ENCODE results near the gene MYF6.

The MYF6 gene

DNA sequence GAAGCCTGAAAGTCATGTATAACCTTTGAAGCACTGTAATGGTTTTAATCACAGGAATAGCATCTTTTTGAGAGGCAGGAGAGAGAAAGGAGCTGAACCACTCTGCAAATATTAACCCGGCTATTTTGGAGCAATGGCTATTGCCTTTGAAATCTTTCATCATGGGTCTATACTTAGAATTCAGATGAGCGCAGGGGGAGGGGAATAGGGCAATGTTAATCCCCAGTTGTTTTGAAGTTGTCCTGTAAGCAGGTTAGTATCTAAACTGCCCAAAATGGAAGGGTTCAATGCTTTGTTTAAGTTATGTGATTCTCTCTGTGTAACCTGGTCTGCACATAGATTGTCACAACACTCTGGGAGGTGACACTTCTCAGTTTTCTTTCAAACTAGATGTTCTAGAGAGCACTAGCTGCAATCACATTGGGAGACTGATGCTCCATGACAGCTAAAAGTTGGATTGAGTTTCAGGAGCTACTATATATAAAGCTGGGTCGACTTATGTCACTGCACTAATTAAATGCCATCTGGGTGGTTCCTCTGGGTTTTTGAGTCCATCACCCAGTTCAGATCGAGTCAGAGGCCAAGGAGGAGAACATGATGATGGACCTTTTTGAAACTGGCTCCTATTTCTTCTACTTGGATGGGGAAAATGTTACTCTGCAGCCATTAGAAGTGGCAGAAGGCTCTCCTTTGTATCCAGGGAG is at the start of gene MYF6:
TSS of gene MYF6 (plus strand) at position 509 of the 704 bp plus-strand sequence. CDS start at position 595, 86 bp downstream.
- DNase-seq (ENCODE audit: low read depth): no peak

- DNase-seq (ENCODE audit: low read depth): no peak
These were observed 47.8 kb upstream of the MYF6 start for GRCh38 chr12:80659512-80660063.

GRCh38 chr12:80662586-80662985 is 44.8 kb upstream of the MYF6 start:
- DNase-seq (ENCODE audit: low read depth): no peak

DNA sequence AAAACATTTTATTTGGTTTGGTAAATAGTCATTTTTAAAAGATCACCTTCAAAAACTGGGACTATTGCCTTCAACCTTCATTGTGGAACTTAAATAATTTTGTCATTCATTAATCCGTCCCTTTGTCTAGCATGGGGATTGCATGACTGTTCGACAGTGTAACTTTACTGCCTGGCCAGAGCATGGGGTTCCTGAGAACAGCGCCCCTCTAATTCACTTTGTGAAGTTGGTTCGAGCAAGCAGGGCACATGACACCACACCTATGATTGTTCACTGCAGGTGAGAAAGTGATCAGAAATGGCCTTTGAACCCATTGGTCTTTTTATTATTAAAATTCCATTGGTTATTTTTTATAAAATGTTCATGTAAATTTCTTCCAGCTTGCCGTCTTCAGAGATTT is 37.2 kb upstream of the MYF6 start:
- DNase-seq (ENCODE audit: low read depth): no peak

DNA sequence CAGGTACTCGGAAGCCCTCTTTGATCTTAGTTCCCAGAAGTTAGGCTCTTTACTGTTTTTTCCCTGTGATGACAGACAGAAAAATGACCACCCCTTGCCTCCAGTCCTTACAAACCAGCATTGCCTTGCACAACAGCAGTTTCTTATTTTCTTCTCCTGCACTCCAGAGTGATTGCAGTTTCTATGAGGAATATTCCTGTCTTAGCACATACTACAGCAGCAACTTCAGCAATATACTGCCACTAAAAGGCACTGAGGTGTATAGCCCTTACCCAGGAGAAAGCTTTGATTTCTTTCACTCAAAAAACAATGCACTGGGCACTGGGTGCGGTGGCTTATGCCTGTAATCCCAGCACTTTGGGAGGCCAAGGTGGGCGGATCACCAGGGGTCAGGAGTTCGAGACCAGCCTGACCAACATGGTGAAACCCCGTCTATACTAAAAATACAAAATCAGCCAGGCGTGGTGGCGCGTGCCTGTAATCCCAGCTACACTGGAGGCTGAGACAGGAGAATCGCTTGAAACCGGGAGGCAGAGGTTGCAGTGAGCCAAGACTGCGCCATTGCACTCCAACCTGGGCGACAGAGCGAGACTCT is 31.3 kb upstream of the MYF6 start:
- peak; percentile 3 for DNase-seq (ENCODE audit: low read depth)

GRCh38 chr12:80676856-80677255 is 30.6 kb upstream of the MYF6 start:
- no peak for DNase-seq (ENCODE audit: low read depth)

DNA sequence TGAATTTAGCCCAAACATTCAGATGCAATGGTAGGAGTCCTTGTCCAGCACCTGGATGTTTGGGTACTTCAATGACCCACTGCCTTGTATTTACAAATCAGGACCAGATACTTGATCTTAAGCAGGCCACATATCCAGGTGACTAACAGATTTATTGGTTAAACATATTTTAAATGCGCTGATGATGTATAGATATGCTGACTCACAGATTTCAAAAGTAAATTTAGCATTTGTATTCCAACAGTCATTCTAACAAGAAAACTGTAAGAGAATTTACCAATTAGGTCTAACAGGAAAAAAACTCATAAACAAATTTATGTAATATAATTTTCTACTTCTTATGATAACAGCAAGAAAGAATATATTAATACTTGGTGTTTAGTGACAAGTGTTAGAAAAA is 29.4 kb upstream of the MYF6 start:
- DNase-seq (ENCODE audit: low read depth): no peak

GRCh38 chr12:80679346-80680131 is 27.9 kb upstream of the MYF6 start:
- DNase-seq (ENCODE audit: low read depth): no peak

DNA sequence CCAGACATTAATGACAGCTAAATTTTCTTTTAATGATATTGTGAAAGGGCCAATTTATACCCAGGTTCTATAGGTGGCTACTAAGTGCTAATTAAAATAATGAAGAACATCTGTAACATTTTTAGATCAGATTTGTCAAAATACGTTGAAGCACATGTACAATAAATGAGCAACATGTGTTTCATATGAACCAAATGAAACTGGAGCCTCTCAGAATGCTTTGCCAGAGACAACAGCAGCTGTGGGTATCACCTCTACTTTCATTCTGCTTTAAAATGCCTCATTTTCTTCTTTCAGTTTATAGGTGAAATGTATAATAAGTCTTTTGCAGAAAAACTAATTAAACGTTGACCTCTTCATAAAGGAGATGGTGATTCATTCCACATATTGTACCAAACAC is 26.1 kb upstream of the MYF6 start:
- no peak for DNase-seq (ENCODE audit: low read depth)

DNA sequence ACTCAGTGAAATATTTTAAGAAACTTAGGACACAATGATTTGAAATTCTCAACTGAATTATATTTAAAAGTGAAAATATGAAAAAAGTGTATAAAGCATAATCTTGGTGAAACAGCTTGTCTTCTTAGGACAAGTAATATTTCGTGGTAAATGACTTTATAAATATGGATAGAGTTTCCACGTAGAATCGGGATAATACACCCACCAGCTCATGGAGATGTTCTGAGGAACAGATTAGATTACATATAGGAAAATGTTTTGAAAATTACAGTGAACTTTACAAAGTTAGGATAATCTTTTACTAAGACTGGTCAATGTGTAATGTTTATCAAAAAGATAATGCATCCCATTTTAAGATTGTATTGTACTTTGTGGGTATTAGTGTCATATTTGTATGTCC is 25.6 kb upstream of the MYF6 start:
- DNase-seq (ENCODE audit: low read depth): no peak

DNA sequence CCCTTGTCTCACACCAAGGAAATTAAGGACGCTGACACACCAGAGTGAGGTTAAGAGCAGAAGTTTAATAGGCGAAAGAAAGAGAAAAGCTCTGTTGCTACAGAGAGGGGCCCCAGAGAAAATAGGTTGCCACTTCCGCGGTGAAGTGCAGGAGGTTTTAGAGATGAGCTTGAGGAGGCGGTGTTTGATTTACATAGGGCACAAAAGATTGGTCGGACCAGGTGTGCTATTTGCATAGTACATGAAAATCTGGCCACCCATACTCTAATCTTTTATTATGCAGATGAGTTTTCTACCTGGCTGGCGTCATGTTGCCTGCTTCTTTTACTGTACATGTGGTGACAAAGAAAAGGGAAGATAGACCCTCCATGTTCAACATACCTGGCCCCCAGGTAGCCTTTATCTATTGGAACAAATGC is 23.3 kb upstream of the MYF6 start:
- no peak for DNase-seq (ENCODE audit: low read depth)

DNA sequence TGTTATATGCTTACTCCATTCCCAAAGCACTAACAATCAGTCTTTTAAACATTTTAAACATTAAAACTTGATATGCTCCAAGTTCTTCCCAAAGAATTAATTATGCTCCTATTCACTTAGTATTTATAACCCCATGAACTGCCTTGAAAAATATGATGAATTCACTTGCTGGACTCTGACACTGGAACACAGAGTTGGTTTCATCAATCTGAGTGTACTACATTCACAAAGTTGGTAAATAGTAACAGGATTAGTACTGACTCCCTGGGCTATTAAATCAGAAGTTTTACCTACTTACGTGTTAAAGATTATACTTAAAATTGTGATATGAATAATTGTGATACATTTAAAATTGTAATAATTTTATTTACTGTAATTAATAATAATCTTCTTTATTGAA is 17.3 kb upstream of the MYF6 start:
- DNase-seq (ENCODE audit: low read depth): no peak

DNA sequence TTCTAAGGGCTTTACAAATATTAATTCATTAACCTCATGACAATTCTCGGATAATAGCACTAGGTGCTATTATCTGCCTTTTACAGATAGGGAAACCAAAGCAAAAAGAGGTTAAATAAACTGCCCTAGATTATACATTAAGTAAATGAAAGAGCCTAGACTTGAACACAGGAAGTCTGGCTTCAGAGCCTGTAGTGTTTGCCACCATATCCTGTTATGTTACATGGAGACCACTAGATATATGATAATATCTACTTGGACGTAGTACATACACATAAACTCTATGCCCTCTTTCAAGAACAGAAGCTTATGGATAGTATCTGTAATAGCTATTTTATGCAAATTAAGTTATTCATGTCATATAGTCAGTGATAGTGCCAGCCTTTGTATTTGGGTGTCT is 16.9 kb upstream of the MYF6 start:
- no peak for DNase-seq (ENCODE audit: low read depth)

- no peak for DNase-seq (ENCODE audit: low read depth)
These were observed 15.3 kb upstream of the MYF6 start for GRCh38 chr12:80692114-80692513.

DNA sequence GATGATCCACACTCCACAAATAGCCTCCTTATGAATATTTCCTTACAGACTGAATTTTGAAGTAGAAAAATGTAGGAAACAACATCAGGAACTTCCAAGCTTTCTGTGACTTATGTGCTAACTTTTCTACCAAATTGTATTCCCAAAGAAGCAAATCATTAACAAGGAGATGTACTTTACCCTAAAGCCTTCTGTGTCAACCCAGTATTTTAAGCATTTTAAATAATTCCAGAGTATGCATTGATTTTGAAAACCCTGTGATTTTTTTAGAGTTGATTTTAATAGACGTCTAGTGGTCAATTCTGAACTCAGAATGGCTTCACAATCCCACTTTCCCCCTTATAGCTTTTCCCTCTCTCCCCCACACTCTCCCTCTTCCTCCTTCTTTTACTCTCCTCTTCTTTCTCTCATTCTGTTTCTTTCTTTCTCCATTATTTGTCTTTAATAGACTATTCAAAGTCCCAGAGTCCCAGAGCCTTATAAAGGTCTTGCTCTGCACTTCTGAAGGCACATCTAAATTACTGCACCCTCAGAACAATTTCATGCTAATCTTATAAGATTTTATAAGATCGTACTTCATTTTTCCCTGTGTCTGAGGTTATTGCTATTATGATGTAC is 10.1 kb upstream of the MYF6 start:
- no peak for DNase-seq (ENCODE audit: low read depth)

- DNase-seq (ENCODE audit: low read depth): no peak
These were observed 9.2 kb upstream of the MYF6 start for GRCh38 chr12:80698256-80698655.

DNA sequence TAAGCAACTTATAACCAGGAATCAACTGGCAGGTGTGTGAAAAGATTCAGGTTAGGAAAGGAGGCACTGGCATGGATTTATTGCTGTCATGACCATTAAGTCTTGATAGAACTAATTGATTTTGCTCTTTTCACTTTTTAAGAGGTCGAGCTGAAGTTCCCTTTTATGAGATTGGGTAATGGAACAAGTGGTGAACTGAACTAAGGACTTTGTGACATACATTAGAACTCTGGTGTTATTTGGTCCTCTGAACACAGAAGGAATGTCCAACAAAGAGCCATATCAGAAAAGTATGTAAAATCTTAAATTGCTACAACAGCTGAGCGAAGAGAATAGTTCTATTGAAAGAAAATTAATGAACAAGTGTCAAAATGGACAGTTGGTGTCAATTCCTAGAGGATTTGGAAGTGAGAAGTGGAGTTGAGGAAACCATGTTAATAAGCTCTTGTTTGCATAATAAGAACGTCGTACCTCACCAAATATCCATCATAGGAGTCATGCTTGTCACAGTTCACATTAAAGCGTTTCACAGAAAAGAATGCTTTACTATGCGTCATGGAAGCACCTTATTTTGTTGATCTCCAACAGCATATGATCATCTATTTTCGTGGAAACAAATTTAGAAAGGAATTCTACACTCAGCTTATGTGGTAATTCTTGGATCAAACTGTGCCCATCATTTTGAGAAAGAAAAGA is 8.4 kb upstream of the MYF6 start:
- DNase-seq (ENCODE audit: low read depth): no peak

GRCh38 chr12:80700327-80700726 is 7.1 kb upstream of the MYF6 start:
- no peak for DNase-seq (ENCODE audit: low read depth)

- DNase-seq (ENCODE audit: low read depth): no peak
These were observed 6.0 kb upstream of the MYF6 start for GRCh38 chr12:80701388-80701787.

DNA sequence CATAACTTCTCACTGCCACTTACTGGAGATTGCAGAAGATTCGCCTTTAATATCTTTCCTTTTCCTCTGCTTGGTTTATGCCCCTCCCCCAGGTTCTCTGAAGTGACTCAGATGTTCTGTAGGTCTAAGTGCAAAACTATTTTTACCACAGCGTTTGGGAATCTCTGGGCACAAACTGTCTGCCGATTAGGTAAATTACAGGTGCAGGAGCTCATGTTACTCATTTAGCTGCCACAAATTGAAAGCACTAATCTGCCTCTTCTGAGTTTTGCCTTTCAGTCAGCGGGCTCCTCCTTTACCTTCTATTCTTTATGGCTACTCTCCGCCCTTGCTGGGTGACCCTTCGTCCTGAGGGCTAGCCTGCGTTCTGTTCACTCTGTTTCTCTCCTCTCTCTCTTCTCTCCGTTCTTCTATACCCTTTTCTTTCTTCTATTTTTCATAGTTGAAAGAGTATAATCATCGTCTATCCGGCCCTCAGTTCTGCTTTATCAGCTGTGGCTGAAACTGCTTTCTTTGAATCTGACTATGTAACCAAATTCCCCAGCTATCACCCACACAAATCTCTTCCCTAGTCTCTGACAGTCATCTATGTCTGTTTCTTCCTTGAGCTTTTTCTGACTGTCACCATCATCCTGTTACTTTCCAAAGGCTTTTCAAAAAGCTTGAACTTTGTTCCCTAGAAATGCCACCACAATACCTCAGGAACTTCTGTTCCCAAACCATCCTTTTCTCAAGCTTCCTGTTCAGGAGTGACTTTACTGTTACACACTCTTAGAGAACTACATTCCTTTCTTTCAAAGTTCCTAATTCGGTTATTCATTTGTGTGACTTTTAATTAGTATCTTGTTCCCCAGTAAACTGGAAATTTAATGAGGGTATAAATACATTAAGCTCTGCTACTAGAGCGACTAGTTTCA is 4.3 kb upstream of the MYF6 start:
- DNase-seq (ENCODE audit: low read depth): peak; percentile 72

DNA sequence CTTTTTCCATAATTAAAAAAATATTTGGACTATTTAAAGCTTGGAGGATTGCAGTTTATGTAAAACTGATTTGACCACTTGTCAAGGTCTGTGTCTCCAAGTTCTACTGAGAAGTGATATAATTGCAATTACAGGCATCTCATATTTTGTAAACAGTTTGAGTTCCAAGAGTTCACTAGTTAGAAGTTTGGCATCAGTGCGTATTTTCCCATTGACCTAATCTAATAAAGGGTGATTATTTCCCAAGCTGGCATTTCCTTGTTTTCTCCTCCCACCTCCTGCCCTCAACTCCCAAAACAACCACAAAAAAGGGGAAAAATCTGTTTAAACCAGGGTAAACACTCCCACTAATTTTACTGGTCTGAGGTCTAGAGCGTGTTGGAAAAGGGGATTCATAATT is 3.0 kb upstream of the MYF6 start:
- DNase-seq (ENCODE audit: low read depth): no peak
